Measurements from ENCODE around the gene LY6G5C. TPM values are rescaled to one million over a fixed set of nuclear protein-coding genes. Genes with fewer than 3 reads are reported as not detected.

LY6G5C gene
- total and polyA plus RNA-seq, 7 experiments from 2014 or later = 2.4 to 10.2 (median 3.2) TPM

GRCh38 chr6:31659649-31660380 is 21.1 kb downstream of the LY6G5C start:
- Mint-ChIP-seq H3K36me3 (peaks cover 6 to 46% (median 19%) of the 10 kb centered on the region in 5 donors), H3K4me1 (peaks cover 60 to 92% (median 83%) of the 10 kb centered on the region in 7 donors), H3K27ac (peak overlapping the region; percentile 81 to 95 (median 88)), H3K9me3 (peaks cover 0 to under 1% (median 0%) of the 10 kb centered on the region in 11 donors), H3K4me3 (peak overlapping the region; percentile 89 to 98 (median 92)), H3K27me3 (peaks cover 0 to under 1% (median 0%) of the 10 kb centered on the region in 5 donors)
- H3K4me1 ChIP-seq (ENCODE audit: control insufficient read depth in 2 of 2, insufficient read depth in 2 of 2, low read length in 2 of 2) = peaks cover 43 to 54% of the 10 kb centered on the region in 2 donors
- DNase-seq (peak in 7 of 9 donors; percentile 18 to 48 (median 32)), ATAC-seq (peak; percentile 47)
- POLR2A ChIA-PET = interaction anchor here (0.6 to 7.1 kb wide), 9 partner anchors 7 to 310 kb away, joined by 3 to 193 read pairs (median 5); partner anchors contain the start of genes APOM, BAG6, DDX39B and LSM2
- H3K9me3 ChIP-seq (ENCODE audit: control insufficient read depth in 2 of 3, low read length in 3 of 3) = no peaks in the 10 kb centered on the region
- H3K27ac ChIP-seq (ENCODE audit: low read depth, low read length) = peak overlapping the region; percentile 88
- CTCF ChIA-PET = no interaction called here
- H3K27me3 ChIP-seq (ENCODE audit: control insufficient read depth in 2 of 2, insufficient read depth in 2 of 2, low read length in 2 of 2) = no peaks in the 10 kb centered on the region
- H3K4me3 ChIP-seq (ENCODE audit: low read length) = peak overlapping the region; percentile 79
- peaks cover 0 to 38% (median 6%) of the 10 kb centered on the region in 3 experiments for H3K36me3 ChIP-seq (ENCODE audit: control insufficient read depth in 2 of 3, insufficient read depth in 3 of 3, low read length in 3 of 3)
- intact Hi-C loops (cut with micrococcal nuclease) = loop anchor here (1.0 to 10.0 kb wide), 3 partner anchors 8 to 1755 kb away; partner anchors contain the start of genes BAG6 (in 2 of the 2), CUTA (in 1 of the 2), HSD17B8 (in 1 of the 2) and PHF1 (in 1 of the 2)

- ATAC-seq = no peak
- Mint-ChIP-seq H3K4me1 (peaks cover 53 to 85% (median 77%) of the 10 kb centered on the region in 7 donors), H3K27ac (peak overlapping the region; percentile 81 to 95 (median 88)), H3K4me3 (peak overlapping the region; percentile 89 to 98 (median 92)), H3K36me3 (peaks cover 6 to 39% (median 16%) of the 10 kb centered on the region in 5 donors), H3K9me3 (no peaks in the 10 kb centered on the region), H3K27me3 (no peaks in the 10 kb centered on the region)
- Histone ChIP-seq H3K9me3 (ENCODE audit: control insufficient read depth in 2 of 3, low read length in 3 of 3) (no peaks in the 10 kb centered on the region), H3K4me3 (ENCODE audit: low read length) (peak overlapping the region; percentile 79), H3K4me1 (ENCODE audit: control insufficient read depth in 2 of 2, insufficient read depth in 2 of 2, low read length in 2 of 2) (peaks cover 40 to 49% of the 10 kb centered on the region in 2 donors), H3K36me3 (ENCODE audit: control insufficient read depth in 2 of 3, insufficient read depth in 3 of 3, low read length in 3 of 3) (peaks cover 0 to 38% (median 6%) of the 10 kb centered on the region in 3 experiments), H3K27ac (ENCODE audit: low read depth, low read length) (peak overlapping the region; percentile 88), H3K27me3 (ENCODE audit: control insufficient read depth in 2 of 2, insufficient read depth in 2 of 2, low read length in 2 of 2) (no peaks in the 10 kb centered on the region)
- ChIA-PET CTCF (interaction anchor here (0.7 kb wide), 1 partner anchor 940 kb away, joined by 3 read pairs; no protein-coding TSS in a partner anchor), POLR2A (interaction anchor here (0.6 to 1.3 kb wide), 3 partner anchors 80 to 310 kb away, joined by 3 to 7 read pairs (median 3); partner anchors contain the start of gene DDX39B)
- DNase-seq = no peak
- intact Hi-C loops (cut with micrococcal nuclease) = no loop called here
Observed at GRCh38 chr6:31658983-31659648, 21.8 kb downstream of the LY6G5C start.

GRCh38 chr6:31658158-31658688 is 22.6 kb downstream of the LY6G5C start:
- Histone ChIP-seq H3K9me3 (ENCODE audit: control insufficient read depth in 2 of 3, low read length in 3 of 3) (no peaks in the 10 kb centered on the region), H3K27ac (ENCODE audit: low read depth, low read length) (peak overlapping the region; percentile 88), H3K27me3 (ENCODE audit: control insufficient read depth in 2 of 2, insufficient read depth in 2 of 2, low read length in 2 of 2) (no peaks in the 10 kb centered on the region), H3K36me3 (ENCODE audit: control insufficient read depth in 2 of 3, insufficient read depth in 3 of 3, low read length in 3 of 3) (peaks cover 0 to 38% (median 6%) of the 10 kb centered on the region in 3 experiments), H3K4me3 (ENCODE audit: low read length) (no peak overlapping the region), H3K4me1 (ENCODE audit: control insufficient read depth in 2 of 2, insufficient read depth in 2 of 2, low read length in 2 of 2) (peaks cover 35 to 45% of the 10 kb centered on the region in 2 donors)
- Mint-ChIP-seq H3K4me1 (peaks cover 44 to 76% (median 71%) of the 10 kb centered on the region in 7 donors), H3K27ac (peak overlapping the region in 8 of 9 donors; percentile 62 to 92 (median 85)), H3K4me3 (peak overlapping the region; percentile 42 to 98 (median 85)), H3K9me3 (no peaks in the 10 kb centered on the region), H3K27me3 (no peaks in the 10 kb centered on the region), H3K36me3 (peaks cover 5 to 31% (median 12%) of the 10 kb centered on the region in 5 donors)
- DNase-seq (no peak), ATAC-seq (no peak)
- ChIA-PET CTCF (interaction anchor here (0.6 to 0.7 kb wide), 2 partner anchors 109 to 939 kb away, joined by 3 read pairs; no protein-coding TSS in a partner anchor), POLR2A (interaction anchor here (0.8 to 1.4 kb wide), 3 partner anchors 13 to 117 kb away, joined by 4 to 7 read pairs (median 4); partner anchors contain the start of genes DDX39B and LY6G5C)
- intact Hi-C loops (cut with micrococcal nuclease) = no loop called here

GRCh38 chr6:31657406-31658157 is 23.3 kb downstream of the LY6G5C start:
- no peaks in the 10 kb centered on the region for H3K27me3 Mint-ChIP-seq
- H3K9me3 Mint-ChIP-seq = no peaks in the 10 kb centered on the region
- H3K4me1 Mint-ChIP-seq = peaks cover 41 to 78% (median 72%) of the 10 kb centered on the region in 7 donors
- ATAC-seq (no peak), DNase-seq (peak in 3 of 9 donors; percentile 18 to 37 (median 25))
- H3K27me3 ChIP-seq (ENCODE audit: control insufficient read depth in 2 of 2, insufficient read depth in 2 of 2, low read length in 2 of 2) = no peaks in the 10 kb centered on the region
- peaks cover 0 to 38% (median 6%) of the 10 kb centered on the region in 3 experiments for H3K36me3 ChIP-seq (ENCODE audit: control insufficient read depth in 2 of 3, insufficient read depth in 3 of 3, low read length in 3 of 3)
- peak overlapping the region; percentile 60 to 92 (median 85) for H3K27ac Mint-ChIP-seq
- CTCF ChIA-PET = interaction anchor here (0.6 to 0.7 kb wide), 2 partner anchors 132 to 1502 kb away, joined by 3 read pairs; no protein-coding TSS in a partner anchor
- POLR2A ChIA-PET = interaction anchor here (0.5 to 1.4 kb wide), 4 partner anchors 14 to 168 kb away, joined by 3 to 7 read pairs (median 4); partner anchors contain the start of genes DDX39B and LY6G5C
- H3K4me3 ChIP-seq (ENCODE audit: low read length) = no peak overlapping the region
- H3K27ac ChIP-seq (ENCODE audit: low read depth, low read length) = peak overlapping the region; percentile 88
- H3K4me1 ChIP-seq (ENCODE audit: control insufficient read depth in 2 of 2, insufficient read depth in 2 of 2, low read length in 2 of 2) = peaks cover 32 to 41% of the 10 kb centered on the region in 2 donors
- intact Hi-C loops (cut with micrococcal nuclease) = no loop called here
- peaks cover 5 to 32% (median 12%) of the 10 kb centered on the region in 5 donors for H3K36me3 Mint-ChIP-seq
- peak overlapping the region; percentile 61 to 98 (median 85) for H3K4me3 Mint-ChIP-seq
- no peaks in the 10 kb centered on the region for H3K9me3 ChIP-seq (ENCODE audit: control insufficient read depth in 2 of 3, low read length in 3 of 3)

- Mint-ChIP-seq H3K9me3 (peaks cover 0 to 11% (median 0%) of the 10 kb centered on the region in 11 donors), H3K4me1 (peaks cover 48 to 77% (median 74%) of the 10 kb centered on the region in 7 donors), H3K36me3 (peaks cover 5 to 34% (median 9%) of the 10 kb centered on the region in 5 donors), H3K27me3 (no peaks in the 10 kb centered on the region), H3K27ac (peak within 1 kb of the TSS in 8 of 9 donors; percentile 4 to 91 (median 57)), H3K4me3 (peak within 1 kb of the TSS in 5 of 10 donors; percentile 16 to 65 (median 28))
- Histone ChIP-seq H3K36me3 (ENCODE audit: control insufficient read depth in 2 of 3, insufficient read depth in 3 of 3, low read length in 3 of 3) (peaks cover 0 to 40% (median 6%) of the 10 kb centered on the region in 3 experiments), H3K27ac (ENCODE audit: low read depth, low read length) (no peak within 1 kb of the TSS), H3K27me3 (ENCODE audit: control insufficient read depth in 2 of 2, insufficient read depth in 2 of 2, low read length in 2 of 2) (no peaks in the 10 kb centered on the region), H3K4me1 (ENCODE audit: control insufficient read depth in 2 of 2, insufficient read depth in 2 of 2, low read length in 2 of 2) (peaks cover 39 to 47% of the 10 kb centered on the region in 2 donors), H3K4me3 (ENCODE audit: low read length) (no peak within 1 kb of the TSS), H3K9me3 (ENCODE audit: control insufficient read depth in 2 of 3, low read length in 3 of 3) (no peaks in the 10 kb centered on the region)
- DNase-seq (no peak), ATAC-seq (no peak)
- intact Hi-C loops (cut with micrococcal nuclease) = no loop called here
- POLR2A ChIA-PET = interaction anchor here (0.5 to 8.3 kb wide), 5 partner anchors 8 to 80 kb away, joined by 3 to 193 read pairs (median 3); partner anchors contain the start of genes C6orf47, CSNK2B, GPANK1 and LTB
- CTCF ChIA-PET = interaction anchor here (0.7 to 3.3 kb wide), 2 partner anchors 8 to 1020 kb away, joined by 3 to 19 read pairs; partner anchors contain the start of gene GPANK1
Observed at GRCh38 chr6:31655349-31656237, 25.3 kb downstream of the LY6G5C start, which contains the start of gene APOM. Gene APOM (plus strand): TSS chr6:31655894. CDS start chr6:31655967, 73 bp downstream.

Measured in naive thymus-derived CD4-positive, alpha-beta T cell (primary cell).